ENCODE measurements around the gene SETBP1. TPM values are rescaled to one million over a fixed set of nuclear protein-coding genes. Genes with fewer than 3 reads are reported as not detected.

The SETBP1 gene
- total and polyA plus RNA-seq, 2 of the 4 experiments (the other 2 are of a cell fraction), result 0.19 to 0.36 TPM

- H3K18ac ChIP-seq (ENCODE audit: low read depth, low read length), result no peak overlapping the region
- intact Hi-C loops (cut with micrococcal nuclease), result no loop called here
- no peak overlapping the region for H3K23ac ChIP-seq (ENCODE audit: low read depth, low read length)
- H4K5ac ChIP-seq (ENCODE audit: low read depth, low read length), result no peak overlapping the region
- no peak overlapping the region for H2AK9ac ChIP-seq (replicated peaks; ENCODE audit: low read depth, low read length, poor library complexity)
- no peak overlapping the region for H3K27ac ChIP-seq (ENCODE audit: insufficient read depth, low read length)
- dilution Hi-C loops (cut with HindIII; ENCODE audit: low sequenced_read_pairs, unreplicated experiment), result no loop called here
- in situ Hi-C loops (cut with MboI; ENCODE audit: low sequenced_read_pairs), result no loop called here
- ChIA-PET CTCF (no interaction called here), POLR2A (ENCODE audit: unreplicated experiment) (no interaction called here)
- H3K9me1 ChIP-seq (ENCODE audit: insufficient read depth, low read length), result peaks cover 3% of the 10 kb centered on the region; the same call in 1 of the 2 replicates
- no peak overlapping the region for H2BK5ac ChIP-seq (ENCODE audit: low read depth, low read length, poor library complexity, severe bottlenecking)
- H2BK120ac ChIP-seq (ENCODE audit: low read depth, low read length), result no peak overlapping the region
- no peak overlapping the region for H3K4me3 ChIP-seq (ENCODE audit: insufficient read depth, low read depth, low read length)
- H3K79me1 ChIP-seq (ENCODE audit: low read depth in 1 of 2, low read length in 2 of 2), result no peaks in the 10 kb centered on the region
- no peak overlapping the region for H2BK20ac ChIP-seq (ENCODE audit: low read depth, low read length)
- no peak overlapping the region for H3K4ac ChIP-seq (ENCODE audit: low read depth, low read length)
- no peak overlapping the region for H4K8ac ChIP-seq (ENCODE audit: low read depth in 2 of 2, low read length in 2 of 2)
- no peak overlapping the region for H4K91ac ChIP-seq (ENCODE audit: insufficient read depth, low read depth, low read length)
- no peak for TF ChIP-seq POLR2A (IDR thresholded peaks at IDR 0.05; ENCODE audit: low read depth, low read length)
- TF ChIP-seq USF2 (IDR thresholded peaks at IDR 0.05; ENCODE audit: low read depth, low read length), result no peak
- no peak for TF ChIP-seq MAFK (IDR thresholded peaks at IDR 0.05; ENCODE audit: low read depth, low read length)
- TF ChIP-seq BHLHE40 (IDR thresholded peaks at IDR 0.05; ENCODE audit: low read depth, low read length), result no peak
- TF ChIP-seq CEBPB (IDR thresholded peaks at IDR 0.05; ENCODE audit: low read depth, low read length), result no peak
- no peak for TF ChIP-seq RCOR1 (IDR thresholded peaks at IDR 0.05; ENCODE audit: insufficient replicate concordance, low read length)
- TF ChIP-seq FOS (IDR thresholded peaks at IDR 0.05; ENCODE audit: low read depth, low read length), result no peak
- TF ChIP-seq MAZ (IDR thresholded peaks at IDR 0.05; ENCODE audit: borderline replicate concordance, low read depth, low read length), result no peak
- no peak for TF ChIP-seq ELK1 (IDR thresholded peaks at IDR 0.05; ENCODE audit: borderline replicate concordance, low read depth, low read length)
- no peak for TF ChIP-seq SMC3 (IDR thresholded peaks at IDR 0.05; ENCODE audit: low read depth, low read length)
- TF ChIP-seq, protein P1, sequence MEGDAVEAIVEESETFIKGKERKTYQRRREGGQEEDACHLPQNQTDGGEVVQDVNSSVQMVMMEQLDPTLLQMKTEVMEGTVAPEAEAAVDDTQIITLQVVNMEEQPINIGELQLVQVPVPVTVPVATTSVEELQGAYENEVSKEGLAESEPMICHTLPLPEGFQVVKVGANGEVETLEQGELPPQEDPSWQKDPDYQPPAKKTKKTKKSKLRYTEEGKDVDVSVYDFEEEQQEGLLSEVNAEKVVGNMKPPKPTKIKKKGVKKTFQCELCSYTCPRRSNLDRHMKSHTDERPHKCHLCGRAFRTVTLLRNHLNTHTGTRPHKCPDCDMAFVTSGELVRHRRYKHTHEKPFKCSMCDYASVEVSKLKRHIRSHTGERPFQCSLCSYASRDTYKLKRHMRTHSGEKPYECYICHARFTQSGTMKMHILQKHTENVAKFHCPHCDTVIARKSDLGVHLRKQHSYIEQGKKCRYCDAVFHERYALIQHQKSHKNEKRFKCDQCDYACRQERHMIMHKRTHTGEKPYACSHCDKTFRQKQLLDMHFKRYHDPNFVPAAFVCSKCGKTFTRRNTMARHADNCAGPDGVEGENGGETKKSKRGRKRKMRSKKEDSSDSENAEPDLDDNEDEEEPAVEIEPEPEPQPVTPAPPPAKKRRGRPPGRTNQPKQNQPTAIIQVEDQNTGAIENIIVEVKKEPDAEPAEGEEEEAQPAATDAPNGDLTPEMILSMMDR (conservative IDR thresholded peaks at IDR 0.05; ENCODE audit: low read depth, low read length), result no peak
- TF ChIP-seq RAD21 (IDR thresholded peaks at IDR 0.05; ENCODE audit: low read length), result no peak
- no peak for TF ChIP-seq MXI1 (IDR thresholded peaks at IDR 0.05; ENCODE audit: borderline replicate concordance, low read depth, low read length)
- no peak for TF ChIP-seq CHD1 (IDR thresholded peaks at IDR 0.05; ENCODE audit: low read depth, low read length)
- no peak for TF ChIP-seq RFX5 (IDR thresholded peaks at IDR 0.05; ENCODE audit: low read depth, low read length)
- no peak for TF ChIP-seq NFE2L2 (IDR thresholded peaks at IDR 0.05; ENCODE audit: low read depth, low read length)
- H3K9me3 ChIP-seq (ENCODE audit: control insufficient read depth, insufficient read depth, low read length), result no peaks in the 10 kb centered on the region
- no peak for ATAC-seq (ENCODE audit: low read depth)
- H2AFZ ChIP-seq (replicated peaks; ENCODE audit: low read length, poor library complexity), result no peak overlapping the region
- H3K14ac ChIP-seq (replicated peaks; ENCODE audit: low read depth, low read length), result no peak overlapping the region
- H3K27me3 ChIP-seq (ENCODE audit: control insufficient read depth, insufficient read depth, low read length), result no peaks in the 10 kb centered on the region
- H2BK15ac ChIP-seq (ENCODE audit: low read depth, low read length), result no peak overlapping the region
- no peak for DNase-seq
- no peak overlapping the region for H3K56ac ChIP-seq (ENCODE audit: extremely low read depth, insufficient read depth, low read length)
- H3K4me1 ChIP-seq (ENCODE audit: control insufficient read depth, insufficient read depth, low read length), result peaks cover 6% of the 10 kb centered on the region
- no peaks in the 10 kb centered on the region for H3K36me3 ChIP-seq (ENCODE audit: control insufficient read depth, insufficient read depth, low read length)
- H3K9ac ChIP-seq (ENCODE audit: low read depth, low read length), result no peak overlapping the region
- no peak overlapping the region for H2AK5ac ChIP-seq (ENCODE audit: low read depth, low read length)
- BruUV-seq (replicated peaks), result no TSS peak
- WGBS, 2 experiments (ENCODE audit: extremely low coverage in 2 of 2, insufficient read length in 1 of 2), result no CpG with 5 or more reads among the region's 5 CpGs
- no peaks in the 10 kb centered on the region for H4K20me1 ChIP-seq (ENCODE audit: insufficient read depth, low read length)
- H3K4me2 ChIP-seq (ENCODE audit: low read depth, low read length), result no peak overlapping the region
Measured at GRCh38 chr18:45009756-45010155, 329.1 kb downstream of the SETBP1 start.

Measured in IMR-90 (cell line).